Breast epithelium (tissue), 4 donors: ENCODE measurements around the gene HOTAIR. TPM values are rescaled to one million over a fixed set of nuclear protein-coding genes. Genes with fewer than 3 reads are reported as not detected.

Experiments
- DNase-seq, 2 donors: peaks; one replicate each; pipeline ENCODE4 v3.0.0-alpha.2; 2019; ENCODE audit warnings: low spot score in 2 of 2
- H3K27ac ChIP-seq, 2 donors: fragments of 200-600 bp; sonication (generic) in 1 of 2; one replicate each; pipeline ENCODE4 v1.5.1; 2016 to 2019; ENCODE audit warnings: mild to moderate bottlenecking in 1 of 2
- H3K27me3 ChIP-seq, 2 donors: fragments of 200-600 bp; sonication (generic) in 1 of 2; one replicate each; pipeline versions ENCODE4 v1.5.1 to v1.6.0; 2017 to 2019; ENCODE audit warnings: control low read depth in 1 of 2, mild to moderate bottlenecking in 1 of 2
- H3K36me3 ChIP-seq: fragments of 200-600 bp; one replicate; pipeline ENCODE4 v1.5.1; 2019
- H3K4me1 ChIP-seq, 2 donors: fragments of 200-600 bp; sonication (generic); one replicate each; pipeline ENCODE4 v1.5.1; 2016 to 2019; ENCODE audit warnings: control low read depth in 1 of 2
- H3K4me3 ChIP-seq, 3 donors: fragments of 200-600 bp; sonication (generic); 1 replicate in 2 of 3; 2 replicates in 1 of 3; pipeline ENCODE4 v1.5.1; 2016 to 2019; ENCODE audit warnings: mild to moderate bottlenecking in 3 of 3, moderate library complexity in 2 of 3
- H3K9me3 ChIP-seq, 2 donors: fragments of 200-600 bp; sonication (generic) in 1 of 2; one replicate each; pipeline ENCODE4 v1.5.1; 2016 to 2019; ENCODE audit warnings: control low read depth in 1 of 2
- POLR2A ChIP-seq: fragments of 450-650 bp; IDR thresholded peaks from one replicate; pipeline ENCODE4 v1.6.1; 2016; ENCODE audit warnings: antibody characterized with exemption, mild to moderate bottlenecking, moderate library complexity
- POLR2AphosphoS5 ChIP-seq, 3 donors: sonication (generic); formaldehyde crosslinking; IDR thresholded peaks; one replicate each; pipeline ENCODE4 v1.6.1; 2017; ENCODE audit warnings: antibody characterized with exemption in 3 of 3
- intact Hi-C: fragments of 100-400 bp; cut with DNase I; formaldehyde crosslinking; loops from one replicate; pipeline ENCODE4 v1.15.1; 2023; ENCODE audit warnings: low total_unique reads
- total RNA-seq, 3 donors: library from RNA; depleted of rRNA; stranded (reverse); fragments of >200 nt; gene quantifications; one replicate each; pipeline ENCODE4 v1.1.0, GENCODE V29; 2016
- TF ChIP-seq, protein P1 (sequence below), 3 donors: fragments of 450-650 bp; IDR thresholded peaks; one replicate each; pipeline ENCODE4 v1.5.1; 2016 to 2017; ENCODE audit warnings: antibody characterized with exemption in 3 of 3, mild to moderate bottlenecking in 3 of 3, moderate library complexity in 3 of 3

Gene HOTAIR
- total RNA-seq, 3 donors from 2014 or later = 0.73 to 1.3 TPM; not detected in 1

DNA sequence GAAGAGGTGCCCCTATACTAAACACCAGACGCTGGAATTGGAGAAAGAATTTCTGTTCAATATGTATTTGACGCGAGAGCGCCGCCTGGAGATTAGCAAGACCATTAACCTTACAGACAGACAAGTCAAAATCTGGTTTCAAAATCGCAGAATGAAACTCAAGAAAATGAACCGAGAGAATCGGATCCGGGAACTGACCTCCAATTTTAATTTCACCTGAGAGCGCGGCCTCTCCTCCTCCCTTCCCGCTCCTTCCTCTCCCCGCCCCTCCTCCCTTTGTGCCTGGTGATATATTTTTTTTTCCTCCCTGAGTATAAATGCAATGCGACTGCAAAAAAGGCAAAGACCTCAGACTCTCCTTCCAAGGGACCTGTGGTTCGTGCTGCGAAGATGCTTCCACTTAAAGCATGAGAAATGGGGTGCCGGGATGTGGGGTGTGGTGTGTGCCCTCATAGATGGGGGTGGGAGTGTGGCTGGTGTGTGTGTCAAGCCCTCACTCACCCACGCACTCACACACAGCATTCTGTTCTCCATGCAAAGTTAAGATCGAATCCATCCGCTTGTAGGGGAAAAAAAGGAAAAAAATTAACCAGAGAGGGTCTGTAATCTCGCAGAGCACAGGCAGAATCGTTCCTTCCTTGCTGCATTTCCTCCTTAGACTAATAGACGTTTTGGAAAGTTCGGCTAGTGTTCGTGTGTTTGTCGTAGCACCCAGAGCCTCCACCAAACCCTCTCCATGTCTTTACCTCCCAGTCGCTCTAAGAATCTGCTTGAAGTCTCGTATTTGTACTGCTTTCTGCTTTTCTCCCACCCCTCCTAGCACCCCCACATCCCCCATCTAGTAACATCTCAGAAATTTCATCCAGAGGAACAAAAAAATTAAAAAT lies 14.7 kb upstream of the HOTAIR start:
- peaks cover 5 to 98% of the 10 kb centered on the region in 2 donors for H3K27me3 ChIP-seq
- no peak overlapping the region for H3K27ac ChIP-seq
- H3K4me3 ChIP-seq = peak overlapping the region; percentile 14 to 49 (median 32)
- peaks cover 4 to 14% of the 10 kb centered on the region in 2 donors for H3K4me1 ChIP-seq
- H3K36me3 ChIP-seq = no peaks in the 10 kb centered on the region
- DNase-seq = no peak
- TF ChIP-seq, protein P1, sequence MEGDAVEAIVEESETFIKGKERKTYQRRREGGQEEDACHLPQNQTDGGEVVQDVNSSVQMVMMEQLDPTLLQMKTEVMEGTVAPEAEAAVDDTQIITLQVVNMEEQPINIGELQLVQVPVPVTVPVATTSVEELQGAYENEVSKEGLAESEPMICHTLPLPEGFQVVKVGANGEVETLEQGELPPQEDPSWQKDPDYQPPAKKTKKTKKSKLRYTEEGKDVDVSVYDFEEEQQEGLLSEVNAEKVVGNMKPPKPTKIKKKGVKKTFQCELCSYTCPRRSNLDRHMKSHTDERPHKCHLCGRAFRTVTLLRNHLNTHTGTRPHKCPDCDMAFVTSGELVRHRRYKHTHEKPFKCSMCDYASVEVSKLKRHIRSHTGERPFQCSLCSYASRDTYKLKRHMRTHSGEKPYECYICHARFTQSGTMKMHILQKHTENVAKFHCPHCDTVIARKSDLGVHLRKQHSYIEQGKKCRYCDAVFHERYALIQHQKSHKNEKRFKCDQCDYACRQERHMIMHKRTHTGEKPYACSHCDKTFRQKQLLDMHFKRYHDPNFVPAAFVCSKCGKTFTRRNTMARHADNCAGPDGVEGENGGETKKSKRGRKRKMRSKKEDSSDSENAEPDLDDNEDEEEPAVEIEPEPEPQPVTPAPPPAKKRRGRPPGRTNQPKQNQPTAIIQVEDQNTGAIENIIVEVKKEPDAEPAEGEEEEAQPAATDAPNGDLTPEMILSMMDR (IDR thresholded peaks at IDR 0.05) = peak; percentile 13 to 49 (median 47)
- no peak for TF ChIP-seq POLR2AphosphoS5 (IDR thresholded peaks at IDR 0.05)
- intact Hi-C loops = no loop called here
- H3K9me3 ChIP-seq = no peaks in the 10 kb centered on the region

GRCh38 chr12:53988541-53989226 lies 13.9 kb upstream of the HOTAIR start:
- Histone ChIP-seq H3K27ac (no peak overlapping the region), H3K4me1 (peaks cover 0 to 8% of the 10 kb centered on the region in 2 donors), H3K36me3 (no peaks in the 10 kb centered on the region), H3K27me3 (peaks cover 8 to 97% of the 10 kb centered on the region in 2 donors), H3K4me3 (peak overlapping the region in 1 of 3 donors; percentile 49), H3K9me3 (no peaks in the 10 kb centered on the region)
- intact Hi-C loops = no loop called here
- TF ChIP-seq, protein P1 (IDR thresholded peaks at IDR 0.05) = no peak
- TF ChIP-seq POLR2A (no peak), POLR2AphosphoS5 (IDR thresholded peaks at IDR 0.05) (no peak)
- DNase-seq = no peak

- intact Hi-C loops = no loop called here
- TF ChIP-seq POLR2AphosphoS5 (IDR thresholded peaks at IDR 0.05) (no peak), POLR2A (no peak)
- TF ChIP-seq, protein P1 (IDR thresholded peaks at IDR 0.05) = no peak
- no peaks in the 10 kb centered on the region for H3K36me3 ChIP-seq
- DNase-seq = no peak
- H3K4me3 ChIP-seq = peak overlapping the region in 1 of 3 donors; percentile 69
- peaks cover 0 to 8% of the 10 kb centered on the region in 2 donors for H3K4me1 ChIP-seq
- peaks cover 8 to 96% of the 10 kb centered on the region in 2 donors for H3K27me3 ChIP-seq
- H3K9me3 ChIP-seq = no peaks in the 10 kb centered on the region
- no peak overlapping the region for H3K27ac ChIP-seq
These were observed 13.1 kb upstream of the HOTAIR start for GRCh38 chr12:53987787-53988230.

DNA sequence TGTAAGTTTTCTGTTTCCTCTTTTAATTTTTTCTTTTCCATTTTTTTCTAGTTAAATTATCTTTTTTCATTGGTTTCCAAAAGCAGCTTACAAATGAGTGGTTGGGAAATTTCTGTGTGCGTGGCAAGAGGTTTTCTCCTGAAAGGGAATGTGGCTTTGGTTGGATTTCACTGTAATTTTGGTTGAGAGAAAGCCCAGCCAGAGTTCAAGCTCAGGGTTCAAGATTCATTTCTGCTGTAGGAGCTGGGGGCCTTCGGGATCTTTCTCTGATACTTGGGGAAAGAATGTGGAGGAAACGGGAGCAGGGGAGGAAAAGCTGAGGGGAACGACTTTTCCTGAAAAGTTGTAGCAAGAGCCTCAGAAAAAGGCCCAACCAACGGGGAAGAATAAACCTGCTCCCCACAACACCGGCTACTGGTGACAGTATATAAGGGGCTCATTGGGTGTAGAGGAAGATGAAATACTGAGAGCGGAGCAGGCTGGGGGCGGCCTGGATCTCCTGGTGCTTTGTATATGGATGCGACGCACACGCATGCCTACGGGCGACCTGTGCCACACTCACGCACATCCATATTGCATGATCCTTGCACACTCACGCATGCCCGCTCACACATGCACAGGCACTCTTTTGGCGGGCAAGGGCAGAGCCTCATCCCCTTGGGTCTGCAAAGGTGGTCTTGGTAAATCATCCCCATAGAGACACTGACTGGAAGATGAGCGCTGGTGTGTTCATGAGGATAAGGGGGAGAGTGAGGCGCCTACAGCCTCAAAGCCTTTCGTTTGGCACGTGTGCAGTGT lies 12.1 kb upstream of the HOTAIR start:
- Histone ChIP-seq H3K4me3 (peak overlapping the region; percentile 52 to 69 (median 54)), H3K4me1 (peaks cover 0 to 8% of the 10 kb centered on the region in 2 donors), H3K27ac (peak overlapping the region; percentile 50 to 69), H3K9me3 (no peaks in the 10 kb centered on the region), H3K27me3 (peaks cover 8 to 96% of the 10 kb centered on the region in 2 donors), H3K36me3 (no peaks in the 10 kb centered on the region)
- intact Hi-C loops = no loop called here
- no peak for DNase-seq
- TF ChIP-seq POLR2AphosphoS5 (IDR thresholded peaks at IDR 0.05) = no peak
- TF ChIP-seq, protein P1 (IDR thresholded peaks at IDR 0.05) = no peak
- TF ChIP-seq POLR2A = no peak
